IPS DF 19.7 (cell line): ENCODE data around the gene SPRING1.

Experiments
- DNase-seq: peaks from one replicate; pipeline ENCODE4 v3.0.0-alpha.2; 2013; ENCODE audit warnings: low read depth, low spot score

SPRING1 gene

GRCh38 chr12:116709768-116710167 is 28.1 kb downstream of the SPRING1 start:
- DNase-seq: no peak

GRCh38 chr12:116708826-116709756 is 28.8 kb downstream of the SPRING1 start:
- no peak for DNase-seq

- no peak for DNase-seq
Measured at GRCh38 chr12:116707751-116708150, 30.1 kb downstream of the SPRING1 start.

- peak; percentile 42 for DNase-seq
Measured at GRCh38 chr12:116703214-116703795, 34.6 kb downstream of the SPRING1 start.

GRCh38 chr12:116701432-116701831 is 36.4 kb downstream of the SPRING1 start:
- DNase-seq: no peak

GRCh38 chr12:116700066-116700465 is 37.8 kb downstream of the SPRING1 start:
- no peak for DNase-seq

GRCh38 chr12:116698554-116699075 is 39.3 kb downstream of the SPRING1 start:
- DNase-seq: no peak

- DNase-seq: no peak
Measured at GRCh38 chr12:116698116-116698515, 39.8 kb downstream of the SPRING1 start.

- no peak for DNase-seq
Measured at GRCh38 chr12:116697716-116698115, 40.2 kb downstream of the SPRING1 start.

GRCh38 chr12:116697305-116697704 is 40.6 kb downstream of the SPRING1 start:
- DNase-seq: peak; percentile 42

- no peak for DNase-seq
Measured at GRCh38 chr12:116695464-116695725, 42.5 kb downstream of the SPRING1 start.

GRCh38 chr12:116694653-116695463 is 43.0 kb downstream of the SPRING1 start:
- DNase-seq: no peak

- no peak for DNase-seq
Measured at GRCh38 chr12:116693286-116694227, 44.3 kb downstream of the SPRING1 start.

GRCh38 chr12:116692605-116693004 is 45.3 kb downstream of the SPRING1 start:
- no peak for DNase-seq

GRCh38 chr12:116691636-116692035 is 46.2 kb downstream of the SPRING1 start:
- no peak for DNase-seq

- no peak for DNase-seq
Measured at GRCh38 chr12:116691205-116691604, 46.7 kb downstream of the SPRING1 start.

GRCh38 chr12:116689979-116690744 is 47.7 kb downstream of the SPRING1 start:
- no peak for DNase-seq

- DNase-seq: no peak
Measured at GRCh38 chr12:116689521-116689920, 48.3 kb downstream of the SPRING1 start.
